Measurements from ENCODE around the gene PRMT1. TPM values are rescaled to one million over a fixed set of nuclear protein-coding genes. Genes with fewer than 3 reads are reported as not detected.
A peak's percentile ranks its signal among the peaks of the same experiment; 100 is the strongest.

Gene PRMT1
- total RNA-seq, 1 donor from 2014 or later = 156 TPM

DNA sequence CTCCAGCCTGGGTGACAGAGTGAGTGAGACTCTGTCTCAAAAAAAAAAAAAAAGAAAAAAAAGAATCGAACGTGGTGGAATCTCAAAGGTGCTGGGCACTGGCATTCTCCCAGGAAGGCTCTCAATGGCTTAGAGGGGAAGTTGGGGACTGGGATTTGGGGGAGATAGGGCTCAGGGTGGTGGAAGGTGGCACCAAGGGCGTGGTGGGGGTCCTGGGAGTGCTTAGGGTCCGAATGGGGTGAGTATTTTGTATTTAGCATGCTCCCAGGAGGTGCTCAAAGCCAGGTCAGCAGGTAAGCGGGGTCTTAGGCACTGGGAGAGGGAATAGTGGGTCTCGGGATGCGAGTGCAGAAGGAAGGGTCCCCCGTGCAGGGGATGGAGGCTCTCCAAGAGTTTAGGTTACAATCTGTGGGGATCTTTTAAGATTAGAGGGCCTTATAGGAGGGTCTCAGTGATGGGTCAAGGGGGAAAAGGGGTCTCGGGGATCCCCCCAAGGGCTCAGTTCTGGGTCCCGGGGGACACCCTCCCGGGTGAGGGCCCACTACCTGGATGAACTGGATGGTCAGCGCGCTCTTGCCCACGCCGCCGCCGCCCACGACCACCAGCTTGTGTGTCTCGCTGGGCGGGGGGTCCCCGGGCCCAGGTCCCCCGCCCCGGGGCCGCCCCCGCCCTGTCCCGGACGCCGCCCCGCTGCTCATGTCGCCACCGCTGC is 37.5 kb upstream of the PRMT1 start:
- Histone ChIP-seq H3K27ac (peak overlapping the region; percentile 100), H3K27me3 (no peaks in the 10 kb centered on the region), H3K36me3 (peaks cover 0 to 16% of the 10 kb centered on the region in 2 donors), H3K4me1 (peaks cover 61% of the 10 kb centered on the region), H3K9me3 (no peaks in the 10 kb centered on the region), H3K4me3 (peak overlapping the region; percentile 78 to 99)
- no peak for DNase-seq (ENCODE audit: extremely low spot score in 2 of 2)
- TF ChIP-seq POLR2AphosphoS5 (IDR thresholded peaks at IDR 0.05; ENCODE audit: insufficient read depth in 1 of 2, low read depth in 1 of 2) (no peak), POLR2A (IDR thresholded peaks at IDR 0.05) (peak in 1 of 2 donors; percentile 82)
- TF ChIP-seq, protein P1, sequence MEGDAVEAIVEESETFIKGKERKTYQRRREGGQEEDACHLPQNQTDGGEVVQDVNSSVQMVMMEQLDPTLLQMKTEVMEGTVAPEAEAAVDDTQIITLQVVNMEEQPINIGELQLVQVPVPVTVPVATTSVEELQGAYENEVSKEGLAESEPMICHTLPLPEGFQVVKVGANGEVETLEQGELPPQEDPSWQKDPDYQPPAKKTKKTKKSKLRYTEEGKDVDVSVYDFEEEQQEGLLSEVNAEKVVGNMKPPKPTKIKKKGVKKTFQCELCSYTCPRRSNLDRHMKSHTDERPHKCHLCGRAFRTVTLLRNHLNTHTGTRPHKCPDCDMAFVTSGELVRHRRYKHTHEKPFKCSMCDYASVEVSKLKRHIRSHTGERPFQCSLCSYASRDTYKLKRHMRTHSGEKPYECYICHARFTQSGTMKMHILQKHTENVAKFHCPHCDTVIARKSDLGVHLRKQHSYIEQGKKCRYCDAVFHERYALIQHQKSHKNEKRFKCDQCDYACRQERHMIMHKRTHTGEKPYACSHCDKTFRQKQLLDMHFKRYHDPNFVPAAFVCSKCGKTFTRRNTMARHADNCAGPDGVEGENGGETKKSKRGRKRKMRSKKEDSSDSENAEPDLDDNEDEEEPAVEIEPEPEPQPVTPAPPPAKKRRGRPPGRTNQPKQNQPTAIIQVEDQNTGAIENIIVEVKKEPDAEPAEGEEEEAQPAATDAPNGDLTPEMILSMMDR (IDR thresholded peaks at IDR 0.05) = no peak
- intact Hi-C loops (cut with DNase I) = loop anchor here (2.0 kb wide), 1 partner anchor 47 kb away; no protein-coding TSS in a partner anchor

DNA sequence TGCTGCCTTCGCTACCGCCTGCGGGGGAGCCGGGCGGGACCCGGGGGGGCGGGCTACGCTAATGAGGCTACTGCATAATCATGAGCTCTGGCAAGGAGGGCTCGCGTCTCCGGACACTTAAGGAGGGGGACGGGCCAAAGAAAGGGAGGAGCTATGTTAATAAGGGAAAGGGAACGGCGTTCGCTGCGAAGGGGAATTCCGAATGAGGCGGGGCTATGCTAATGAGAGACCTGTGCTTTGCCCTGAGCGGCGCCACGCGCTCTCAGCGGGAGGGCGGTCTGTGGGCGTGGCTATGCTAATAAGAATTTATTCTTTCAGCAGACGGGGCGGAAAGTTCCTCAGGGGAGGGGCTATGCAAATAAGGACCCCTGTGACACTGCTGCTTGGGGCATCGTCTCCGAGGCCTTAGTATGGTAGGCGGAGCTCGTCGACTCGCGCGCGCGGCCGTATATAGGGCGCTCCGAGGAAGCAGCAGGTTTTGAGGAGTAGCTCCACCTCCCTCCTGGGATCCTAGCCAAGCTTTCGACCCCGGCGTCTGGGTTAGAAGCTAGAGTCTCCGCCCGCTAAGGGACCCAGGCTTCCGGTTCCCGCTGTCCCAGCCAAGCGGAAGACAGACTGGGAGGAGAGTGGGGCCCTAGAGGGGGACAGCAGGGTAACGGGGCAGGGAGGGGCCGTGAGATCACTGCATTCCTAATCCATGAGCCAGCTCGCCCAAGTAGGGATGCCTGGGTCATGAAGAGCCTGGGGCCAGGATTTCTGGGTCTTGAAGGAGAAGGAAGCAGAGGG is 36.8 kb upstream of the PRMT1 start, which contains the start of gene RRAS:
Gene RRAS (minus strand): TSS at position 31 of the 786 bp plus-strand sequence. CDS start 45 bp downstream, outside the sequence.
- TF ChIP-seq, protein P1 (IDR thresholded peaks at IDR 0.05) = no peak
- peak in 1 of 2 donors; percentile 88 for TF ChIP-seq POLR2A (IDR thresholded peaks at IDR 0.05)
- TF ChIP-seq POLR2AphosphoS5 (IDR thresholded peaks at IDR 0.05; ENCODE audit: insufficient read depth in 1 of 2, low read depth in 1 of 2) = peak; percentile 97 to 98
- peak; percentile 99 to 100 for DNase-seq (ENCODE audit: extremely low spot score in 2 of 2)

DNA sequence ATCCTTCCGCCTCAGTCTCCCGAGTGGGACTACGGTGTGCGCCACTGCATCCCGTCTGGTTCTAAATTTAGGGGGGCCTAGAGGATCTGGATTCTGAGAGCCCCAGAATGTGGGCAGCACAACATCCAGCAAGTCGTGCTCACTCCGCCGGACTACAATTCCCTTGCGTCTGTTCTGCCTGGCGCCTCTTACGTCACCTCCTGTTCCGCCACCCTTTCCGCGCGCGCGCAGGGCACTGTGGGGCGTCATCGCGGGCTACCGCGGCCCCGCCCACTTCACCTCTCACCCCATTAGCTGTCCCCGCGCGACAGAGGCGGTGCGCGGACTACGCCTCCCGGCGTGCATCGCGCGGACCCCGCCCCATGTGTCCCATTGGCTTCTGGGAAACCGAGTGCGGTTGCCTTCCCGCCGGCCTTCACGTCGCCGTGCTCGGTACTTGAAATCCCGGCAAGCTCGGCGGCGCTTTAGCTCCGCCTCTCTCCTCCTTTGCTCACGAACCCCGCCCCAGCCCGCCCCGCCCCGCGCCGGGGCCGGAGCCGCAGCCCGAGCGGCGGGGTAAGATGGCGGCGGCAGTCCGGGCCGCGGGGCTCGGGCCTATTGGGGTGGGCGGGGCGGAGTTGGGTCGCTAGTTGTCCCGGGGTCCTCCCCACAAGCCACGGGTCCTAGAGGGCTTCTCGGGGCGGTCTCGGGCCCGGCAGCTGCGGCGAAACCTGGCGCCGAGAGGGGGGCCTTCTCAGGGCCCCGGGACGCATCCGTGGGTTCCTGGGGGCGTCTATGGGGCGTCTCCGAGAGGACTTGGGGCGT is 35.2 kb upstream of the PRMT1 start, which contains the start of gene SCAF1:
Gene SCAF1 (plus strand): TSS at position 522 of the 804 bp plus-strand sequence. CDS start 2,818 bp downstream, outside the sequence.
- intact Hi-C loops (cut with DNase I) = no loop called here
- peaks cover 67% of the 10 kb centered on the region for H3K4me1 ChIP-seq
- TF ChIP-seq, protein P1 (IDR thresholded peaks at IDR 0.05) = no peak
- peak; percentile 91 to 96 for TF ChIP-seq POLR2A (IDR thresholded peaks at IDR 0.05)
- TF ChIP-seq POLR2AphosphoS5 (IDR thresholded peaks at IDR 0.05; ENCODE audit: insufficient read depth in 1 of 2, low read depth in 1 of 2) = peak; percentile 99 to 100
- no peaks in the 10 kb centered on the region for H3K27me3 ChIP-seq
- peaks cover 0 to 8% of the 10 kb centered on the region in 2 donors for H3K36me3 ChIP-seq
- no peaks in the 10 kb centered on the region for H3K9me3 ChIP-seq
- DNase-seq (ENCODE audit: extremely low spot score in 2 of 2) = peak; percentile 99 to 100
- H3K27ac ChIP-seq = peak within 1 kb of the TSS; percentile 100
- peak within 1 kb of the TSS; percentile 97 to 99 for H3K4me3 ChIP-seq

More for the DNA sequence above, 36.8 kb upstream of the PRMT1 start, which contains the start of gene RRAS:
- Histone ChIP-seq H3K36me3 (peaks cover 0 to 13% of the 10 kb centered on the region in 2 donors), H3K27me3 (no peaks in the 10 kb centered on the region), H3K4me1 (peaks cover 69% of the 10 kb centered on the region), H3K27ac (peak within 1 kb of the TSS; percentile 100), H3K4me3 (peak within 1 kb of the TSS; percentile 97 to 99), H3K9me3 (no peaks in the 10 kb centered on the region)
- intact Hi-C loops (cut with DNase I) = no loop called here

DNA sequence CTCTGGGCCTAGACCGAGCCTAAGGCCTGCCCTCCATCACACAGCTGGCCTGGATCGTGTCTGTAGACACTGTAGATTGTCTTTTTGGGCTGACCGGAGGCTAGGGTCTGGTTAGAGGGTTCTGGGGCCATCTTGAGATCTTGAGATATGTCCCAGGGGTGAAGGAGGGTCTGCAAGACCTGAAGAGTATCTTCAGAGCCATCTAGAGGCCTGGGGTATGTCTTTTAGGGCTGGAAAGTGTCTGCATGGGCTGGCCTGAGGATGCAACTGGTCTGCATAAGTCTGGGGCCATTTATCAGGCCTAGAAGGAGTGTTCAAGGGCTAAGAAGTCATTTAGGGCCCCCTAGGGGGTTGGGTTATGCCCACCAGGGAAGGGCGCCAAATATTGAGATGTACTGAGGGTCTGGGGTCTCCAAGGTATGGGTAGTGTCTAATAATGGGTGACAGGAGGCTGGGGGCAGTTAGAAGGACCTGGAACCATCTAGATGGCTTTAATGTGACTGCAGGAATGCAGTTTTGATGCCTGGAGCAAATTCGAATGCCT is 34.5 kb upstream of the PRMT1 start:
- Histone ChIP-seq H3K36me3 (peaks cover 0 to 15% of the 10 kb centered on the region in 2 donors), H3K27me3 (no peaks in the 10 kb centered on the region), H3K9me3 (no peaks in the 10 kb centered on the region), H3K27ac (peak overlapping the region; percentile 100), H3K4me1 (peaks cover 62% of the 10 kb centered on the region), H3K4me3 (peak overlapping the region; percentile 97 to 99)
- TF ChIP-seq, protein P1 (IDR thresholded peaks at IDR 0.05) = no peak
- TF ChIP-seq POLR2A (IDR thresholded peaks at IDR 0.05) = no peak
- TF ChIP-seq POLR2AphosphoS5 (IDR thresholded peaks at IDR 0.05; ENCODE audit: insufficient read depth in 1 of 2, low read depth in 1 of 2) = no peak
- intact Hi-C loops (cut with DNase I) = no loop called here
- DNase-seq (ENCODE audit: extremely low spot score in 2 of 2) = peak in 1 of 2 donors; percentile 91
